PC-3 (cell line): ENCODE results near the gene MYRFL. TPM values are rescaled to one million over a fixed set of nuclear protein-coding genes. Genes with fewer than 3 reads are reported as not detected.
A peak's percentile ranks its signal among the peaks of the same experiment; 100 is the strongest.

ENCODE experiments used
- ATAC-seq: fragments of 200-7000 bp; cut with Tn5 transposase; 2 replicates; pipeline ENCODE4 v1.9.1; 2020; ENCODE audit warnings: mild to moderate bottlenecking, moderate library complexity
- BruUV-seq: library from RNA; stranded (reverse); fragments of 400-500 nt; replicated peaks from 2 replicates; lab custom pipeline; 2021; lab: Mats Ljungman, UMichigan
- CTCF ChIA-PET: fragments of 300-600 bp; sonication (Branson Sonifier 250); formaldehyde crosslinking; loops from one replicate; lab custom pipeline; 2022; ENCODE audit warnings: antibody characterized with exemption; lab: Charles Lee
- POLR2A ChIA-PET: fragments of 300-600 bp; sonication (Branson Sonifier 250); formaldehyde crosslinking; loops from one replicate; lab custom pipeline; 2022; ENCODE audit warnings: antibody characterized with exemption; ENCODE audit not compliant: unreplicated experiment; lab: Charles Lee
- DNase-seq: peaks from one replicate; pipeline ENCODE4 v3.0.0-alpha.2; 2015
- H2AFZ ChIP-seq: fragments of 300-600 bp; sonication (generic); 2 replicates; pipeline ENCODE4 v1.6.0; 2016; ENCODE audit warnings: antibody characterized with exemption, low read length
- H3F3A ChIP-seq: fragments of 300-600 bp; sonication (generic); one replicate; pipeline ENCODE4 v1.6.0; 2017; ENCODE audit warnings: antibody characterized with exemption, low read length, control low read depth, mild to moderate bottlenecking; ENCODE audit not compliant: unreplicated experiment
- H3K27ac ChIP-seq: fragments of 300-600 bp; sonication (generic); 2 replicates; pipeline ENCODE4 v1.5.1; 2016; ENCODE audit warnings: mild to moderate bottlenecking, low read length
- H3K27me3 ChIP-seq: fragments of 300-600 bp; sonication (generic); 2 replicates; pipeline ENCODE4 v1.6.1; 2016; ENCODE audit warnings: low read length, mixed read lengths
- H3K36me3 ChIP-seq: fragments of 300-600 bp; sonication (generic); 2 replicates; pipeline ENCODE4 v1.6.1; 2016; ENCODE audit warnings: low read depth, mixed run types, low read length, mixed read lengths
- H3K4me1 ChIP-seq: fragments of 300-600 bp; sonication (generic); 2 replicates; pipeline ENCODE4 v1.5.1; 2016; ENCODE audit warnings: low read length; ENCODE audit not compliant: insufficient read depth
- H3K4me2 ChIP-seq: fragments of 300-600 bp; sonication (generic); 2 replicates; pipeline ENCODE4 v1.6.0; 2016; ENCODE audit warnings: low read length
- H3K4me3 ChIP-seq: fragments of 300-600 bp; sonication (generic); 2 replicates; pipeline ENCODE4 v1.5.1; 2016; ENCODE audit warnings: mild to moderate bottlenecking, low read length, mixed read lengths
- H3K79me2 ChIP-seq: fragments of 300-600 bp; sonication (generic); 2 replicates; pipeline ENCODE4 v1.6.1; 2017; ENCODE audit warnings: low read length, mixed read lengths
- H3K9ac ChIP-seq: fragments of 300-600 bp; sonication (generic); 2 replicates; pipeline ENCODE4 v1.6.0; 2016; ENCODE audit warnings: mild to moderate bottlenecking, low read length
- H3K9me2 ChIP-seq: fragments of 300-600 bp; sonication (generic); replicated peaks from 2 replicates; pipeline ENCODE4 v1.6.1; 2016; ENCODE audit warnings: mixed run types, low read length, mixed read lengths
- H3K9me3 ChIP-seq: fragments of 300-600 bp; sonication (generic); 2 replicates; pipeline ENCODE4 v1.6.1; 2016; ENCODE audit warnings: low read length, mixed read lengths
- H4K20me1 ChIP-seq: fragments of 300-600 bp; sonication (generic); 2 replicates; pipeline ENCODE4 v1.6.1; 2016; ENCODE audit warnings: low read length, mixed read lengths
- EZH2 ChIP-seq: fragments of 300-600 bp; sonication (generic); IDR thresholded peaks from one replicate; pipeline ENCODE4 v1.6.1; 2017; ENCODE audit warnings: antibody characterized with exemption, mild to moderate bottlenecking, low read length; ENCODE audit not compliant: unreplicated experiment
- EZH2phosphoT487 ChIP-seq: fragments of 300-600 bp; sonication (generic); IDR thresholded peaks from 2 replicates; pipeline ENCODE4 v1.6.1; 2018; ENCODE audit warnings: mild to moderate bottlenecking, antibody characterized with exemption, low read length, borderline replicate concordance
- intact Hi-C: fragments of 100-400 bp; cut with micrococcal nuclease; formaldehyde crosslinking; loops from 2 replicates; pipeline ENCODE4 v1.9.0; 2023
- total RNA-seq: library from RNA; depleted of rRNA; stranded (reverse); fragments of >200 nt; gene quantifications from 2 replicates; pipeline ENCODE4 v1.2.3, GENCODE V29; 2014
- TF ChIP-seq, protein P1 (sequence below): fragments of 300-600 bp; sonication (generic); conservative IDR thresholded peaks from 2 replicates; pipeline ENCODE4 v1.5.1; 2017; ENCODE audit warnings: antibody characterized with exemption, low read depth, mild to moderate bottlenecking, low read length

The MYRFL gene
- total RNA-seq, 1 experiment from 2014 or later = not detected

DNA sequence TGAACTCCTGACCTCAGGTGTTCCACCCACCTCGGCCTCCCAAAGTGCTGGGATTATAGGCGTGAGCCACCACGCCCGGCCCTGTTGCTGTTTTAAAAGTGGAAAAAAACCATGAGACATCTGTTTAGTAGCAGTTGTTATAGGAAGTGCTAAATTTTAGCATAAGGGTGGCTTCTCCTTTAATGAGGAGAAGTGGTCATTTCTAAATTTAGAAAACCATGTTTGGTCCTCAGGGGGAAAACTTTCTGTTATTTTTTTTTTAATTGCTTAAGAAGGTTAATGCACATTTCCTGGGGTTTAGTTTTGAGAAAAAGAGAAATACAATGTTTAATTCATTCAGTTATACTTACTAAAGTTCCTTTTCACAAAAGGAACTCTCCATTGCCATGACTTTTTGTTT is 102.1 kb downstream of the MYRFL start:
- H3K79me2 ChIP-seq = no peaks in the 10 kb centered on the region
- no peaks in the 10 kb centered on the region for H3K9me3 ChIP-seq
- H3K9ac ChIP-seq = no peak overlapping the region
- no peaks in the 10 kb centered on the region for H3K27me3 ChIP-seq
- H3K4me3 ChIP-seq = no peak overlapping the region
- DNase-seq (no peak), ATAC-seq (no peak)
- no peak overlapping the region for H3K4me2 ChIP-seq
- H3K9me2 ChIP-seq = no peaks in the 10 kb centered on the region
- H3F3A ChIP-seq = no peaks in the 10 kb centered on the region
- H3K4me1 ChIP-seq = no peaks in the 10 kb centered on the region
- H3K36me3 ChIP-seq = no peaks in the 10 kb centered on the region
- H2AFZ ChIP-seq = no peak overlapping the region
- no TSS peak for BruUV-seq
- no peaks in the 10 kb centered on the region for H4K20me1 ChIP-seq
- POLR2A ChIA-PET = no interaction called here
- H3K27ac ChIP-seq = no peak overlapping the region
- TF ChIP-seq, protein P1, sequence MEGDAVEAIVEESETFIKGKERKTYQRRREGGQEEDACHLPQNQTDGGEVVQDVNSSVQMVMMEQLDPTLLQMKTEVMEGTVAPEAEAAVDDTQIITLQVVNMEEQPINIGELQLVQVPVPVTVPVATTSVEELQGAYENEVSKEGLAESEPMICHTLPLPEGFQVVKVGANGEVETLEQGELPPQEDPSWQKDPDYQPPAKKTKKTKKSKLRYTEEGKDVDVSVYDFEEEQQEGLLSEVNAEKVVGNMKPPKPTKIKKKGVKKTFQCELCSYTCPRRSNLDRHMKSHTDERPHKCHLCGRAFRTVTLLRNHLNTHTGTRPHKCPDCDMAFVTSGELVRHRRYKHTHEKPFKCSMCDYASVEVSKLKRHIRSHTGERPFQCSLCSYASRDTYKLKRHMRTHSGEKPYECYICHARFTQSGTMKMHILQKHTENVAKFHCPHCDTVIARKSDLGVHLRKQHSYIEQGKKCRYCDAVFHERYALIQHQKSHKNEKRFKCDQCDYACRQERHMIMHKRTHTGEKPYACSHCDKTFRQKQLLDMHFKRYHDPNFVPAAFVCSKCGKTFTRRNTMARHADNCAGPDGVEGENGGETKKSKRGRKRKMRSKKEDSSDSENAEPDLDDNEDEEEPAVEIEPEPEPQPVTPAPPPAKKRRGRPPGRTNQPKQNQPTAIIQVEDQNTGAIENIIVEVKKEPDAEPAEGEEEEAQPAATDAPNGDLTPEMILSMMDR = no peak
- TF ChIP-seq EZH2phosphoT487 = no peak
- TF ChIP-seq EZH2 = no peak
- intact Hi-C loops = no loop called here
- CTCF ChIA-PET = no interaction called here

DNA sequence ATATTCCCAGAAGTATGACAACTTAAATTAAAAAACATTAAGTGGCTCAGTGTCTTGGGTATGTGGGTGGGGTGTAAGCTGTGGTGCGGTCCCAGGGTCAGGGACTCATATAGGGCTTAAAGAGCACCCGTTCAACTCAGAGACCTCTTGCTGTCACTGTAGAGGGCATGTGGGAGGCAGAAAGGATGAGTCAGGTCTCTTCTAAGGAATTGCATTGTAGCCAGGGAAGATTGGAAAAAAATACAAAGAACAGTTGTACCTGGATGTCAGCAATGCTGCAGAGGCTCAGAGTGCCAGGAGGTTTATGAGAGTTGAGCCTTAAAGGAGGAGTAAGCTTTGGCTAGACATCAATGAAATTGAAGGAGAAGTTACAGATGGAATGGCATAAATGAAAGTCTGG is 104.1 kb downstream of the MYRFL start:
- TF ChIP-seq EZH2 (no peak), EZH2phosphoT487 (no peak)
- TF ChIP-seq, protein P1 = no peak
- CTCF ChIA-PET = no interaction called here
- H3K4me1 ChIP-seq = no peaks in the 10 kb centered on the region
- H3F3A ChIP-seq = no peaks in the 10 kb centered on the region
- no peaks in the 10 kb centered on the region for H3K9me3 ChIP-seq
- no peaks in the 10 kb centered on the region for H3K36me3 ChIP-seq
- no peaks in the 10 kb centered on the region for H3K9me2 ChIP-seq
- intact Hi-C loops = no loop called here
- POLR2A ChIA-PET = no interaction called here
- H3K27me3 ChIP-seq = no peaks in the 10 kb centered on the region
- peak; percentile 11 for DNase-seq
- no peak overlapping the region for H3K4me3 ChIP-seq
- H3K79me2 ChIP-seq = no peaks in the 10 kb centered on the region
- H2AFZ ChIP-seq = no peak overlapping the region
- no TSS peak for BruUV-seq
- no peaks in the 10 kb centered on the region for H4K20me1 ChIP-seq
- H3K4me2 ChIP-seq = no peak overlapping the region
- H3K27ac ChIP-seq = no peak overlapping the region
- no peak for ATAC-seq
- H3K9ac ChIP-seq = no peak overlapping the region

DNA sequence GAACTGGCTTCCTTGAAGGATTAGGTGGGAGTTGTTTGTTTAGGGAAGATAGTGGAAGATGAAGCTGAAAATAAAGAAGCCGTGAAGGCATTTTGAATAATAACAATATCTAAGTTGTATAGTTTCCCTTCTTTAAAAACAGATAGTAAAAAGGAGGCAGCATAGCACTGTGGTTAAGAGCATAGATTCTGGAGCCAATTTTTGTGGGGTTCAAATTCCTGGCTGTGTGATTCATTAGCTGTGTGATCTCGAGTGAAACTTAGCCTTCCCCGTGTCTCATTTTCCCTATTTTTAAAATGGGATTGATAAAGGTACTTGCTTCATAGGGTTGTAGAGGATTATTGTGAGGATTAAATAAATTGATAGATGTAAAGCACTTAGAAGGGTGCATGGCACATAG is 104.5 kb downstream of the MYRFL start:
- Histone ChIP-seq H3K27me3 (no peaks in the 10 kb centered on the region), H3K4me3 (no peak overlapping the region), H3K36me3 (no peaks in the 10 kb centered on the region), H2AFZ (no peak overlapping the region), H3K9me2 (no peaks in the 10 kb centered on the region), H3K9me3 (no peaks in the 10 kb centered on the region), H3K4me1 (no peaks in the 10 kb centered on the region), H4K20me1 (no peaks in the 10 kb centered on the region), H3K79me2 (no peaks in the 10 kb centered on the region), H3K27ac (no peak overlapping the region), H3F3A (no peaks in the 10 kb centered on the region), H3K9ac (no peak overlapping the region), H3K4me2 (no peak overlapping the region)
- POLR2A ChIA-PET = no interaction called here
- DNase-seq (no peak), ATAC-seq (no peak)
- TF ChIP-seq EZH2 = no peak
- TF ChIP-seq, protein P1 = no peak
- TF ChIP-seq EZH2phosphoT487 = no peak
- BruUV-seq = no TSS peak
- CTCF ChIA-PET = no interaction called here
- intact Hi-C loops = no loop called here
